ENCODE measurements around the gene INPP5A.

Gene INPP5A

GRCh38 chr10:132607491-132607890, 69.9 kb downstream of the INPP5A start:
- H3K4me3 ChIP-seq (ENCODE audit: insufficient read length, low read depth), result no peak overlapping the region
- peaks cover 4% of the 10 kb centered on the region for H3K4me1 ChIP-seq (ENCODE audit: insufficient read depth, insufficient read length)
- no peak overlapping the region for H3K9ac ChIP-seq (ENCODE audit: insufficient read length, low read depth)
- H3K9me3 ChIP-seq (ENCODE audit: insufficient read depth, low read length), result peaks cover 11% of the 10 kb centered on the region; the same call in 1 of the 2 replicates
- no peak for TF ChIP-seq ZNF274 (IDR thresholded peaks at IDR 0.05; ENCODE audit: low read depth, low read length)
- H3K36me3 ChIP-seq (ENCODE audit: insufficient read depth, insufficient read length, low read length), result no peaks in the 10 kb centered on the region
- no peak for DNase-seq (ENCODE audit: low read depth, low spot score)
- peaks cover 4% of the 10 kb centered on the region for H3K27me3 ChIP-seq (ENCODE audit: insufficient read depth, insufficient read length)

- TF ChIP-seq SUZ12 (IDR thresholded peaks at IDR 0.05; ENCODE audit: extremely low read depth, insufficient read depth, insufficient read length), result no peak
- H3K4me3 ChIP-seq (ENCODE audit: insufficient read length, low read depth), result no peak overlapping the region
- DNase-seq (ENCODE audit: low read depth, low spot score), result no peak
- H3K9me3 ChIP-seq (ENCODE audit: insufficient read depth, low read length), result peaks cover 11% of the 10 kb centered on the region; the same call in 1 of the 2 replicates
- H3K36me3 ChIP-seq (ENCODE audit: insufficient read depth, insufficient read length, low read length), result no peaks in the 10 kb centered on the region
- peaks cover 4% of the 10 kb centered on the region for H3K4me1 ChIP-seq (ENCODE audit: insufficient read depth, insufficient read length)
- peaks cover 3% of the 10 kb centered on the region for H3K27me3 ChIP-seq (ENCODE audit: insufficient read depth, insufficient read length)
- no peak overlapping the region for H3K9ac ChIP-seq (ENCODE audit: insufficient read length, low read depth)
These were observed 70.4 kb downstream of the INPP5A start for GRCh38 chr10:132607961-132608495.

GRCh38 chr10:132608511-132609195, 71.1 kb downstream of the INPP5A start:
- no peak for TF ChIP-seq ZNF274 (IDR thresholded peaks at IDR 0.05; ENCODE audit: low read depth, low read length)
- no peak for TF ChIP-seq YY1 (IDR thresholded peaks at IDR 0.05; ENCODE audit: insufficient read depth, insufficient read length)
- no peak for TF ChIP-seq SUZ12 (IDR thresholded peaks at IDR 0.05; ENCODE audit: extremely low read depth, insufficient read depth, insufficient read length)
- Histone ChIP-seq H3K27me3 (ENCODE audit: insufficient read depth, insufficient read length) (no peaks in the 10 kb centered on the region), H3K9ac (ENCODE audit: insufficient read length, low read depth) (no peak overlapping the region), H3K36me3 (ENCODE audit: insufficient read depth, insufficient read length, low read length) (no peaks in the 10 kb centered on the region), H3K9me3 (ENCODE audit: insufficient read depth, low read length) (peaks cover 10% of the 10 kb centered on the region; the same call in 1 of the 2 replicates), H3K4me1 (ENCODE audit: insufficient read depth, insufficient read length) (peaks cover 4% of the 10 kb centered on the region), H3K4me3 (ENCODE audit: insufficient read length, low read depth) (no peak overlapping the region)
- DNase-seq (ENCODE audit: low read depth, low spot score), result no peak

- H3K9me3 ChIP-seq (ENCODE audit: insufficient read depth, low read length), result peaks cover 4% of the 10 kb centered on the region; the same call in 1 of the 2 replicates
- TF ChIP-seq YY1 (IDR thresholded peaks at IDR 0.05; ENCODE audit: insufficient read depth, insufficient read length) (no peak), SUZ12 (IDR thresholded peaks at IDR 0.05; ENCODE audit: extremely low read depth, insufficient read depth, insufficient read length) (no peak), ZNF274 (IDR thresholded peaks at IDR 0.05; ENCODE audit: low read depth, low read length) (no peak)
- H3K36me3 ChIP-seq (ENCODE audit: insufficient read depth, insufficient read length, low read length), result no peaks in the 10 kb centered on the region
- no peak for DNase-seq (ENCODE audit: low read depth, low spot score)
- no peak overlapping the region for H3K4me3 ChIP-seq (ENCODE audit: insufficient read length, low read depth)
- H3K4me1 ChIP-seq (ENCODE audit: insufficient read depth, insufficient read length), result peaks cover 4% of the 10 kb centered on the region
- no peaks in the 10 kb centered on the region for H3K27me3 ChIP-seq (ENCODE audit: insufficient read depth, insufficient read length)
- H3K9ac ChIP-seq (ENCODE audit: insufficient read length, low read depth), result no peak overlapping the region
These were observed 71.6 kb downstream of the INPP5A start for GRCh38 chr10:132609211-132609610.

- TF ChIP-seq SUZ12 (IDR thresholded peaks at IDR 0.05; ENCODE audit: extremely low read depth, insufficient read depth, insufficient read length) (no peak), YY1 (IDR thresholded peaks at IDR 0.05; ENCODE audit: insufficient read depth, insufficient read length) (no peak), ZNF274 (IDR thresholded peaks at IDR 0.05; ENCODE audit: low read depth, low read length) (no peak)
- DNase-seq (ENCODE audit: low read depth, low spot score), result no peak
- Histone ChIP-seq H3K9me3 (ENCODE audit: insufficient read depth, low read length) (no peaks in the 10 kb centered on the region), H3K27me3 (ENCODE audit: insufficient read depth, insufficient read length) (no peaks in the 10 kb centered on the region), H3K9ac (ENCODE audit: insufficient read length, low read depth) (no peak overlapping the region), H3K36me3 (ENCODE audit: insufficient read depth, insufficient read length, low read length) (peaks cover 4% of the 10 kb centered on the region), H3K4me1 (ENCODE audit: insufficient read depth, insufficient read length) (peaks cover 4% of the 10 kb centered on the region), H3K4me3 (ENCODE audit: insufficient read length, low read depth) (no peak overlapping the region)
These were observed 72.6 kb downstream of the INPP5A start for GRCh38 chr10:132610071-132610701.

- peaks cover 4% of the 10 kb centered on the region for H3K4me1 ChIP-seq (ENCODE audit: insufficient read depth, insufficient read length)
- H3K9ac ChIP-seq (ENCODE audit: insufficient read length, low read depth), result no peak overlapping the region
- H3K4me3 ChIP-seq (ENCODE audit: insufficient read length, low read depth), result no peak overlapping the region
- TF ChIP-seq ZNF274 (IDR thresholded peaks at IDR 0.05; ENCODE audit: low read depth, low read length), result no peak
- TF ChIP-seq SUZ12 (IDR thresholded peaks at IDR 0.05; ENCODE audit: extremely low read depth, insufficient read depth, insufficient read length), result no peak
- TF ChIP-seq YY1 (IDR thresholded peaks at IDR 0.05; ENCODE audit: insufficient read depth, insufficient read length), result no peak
- DNase-seq (ENCODE audit: low read depth, low spot score), result no peak
- H3K27me3 ChIP-seq (ENCODE audit: insufficient read depth, insufficient read length), result peaks cover 2% of the 10 kb centered on the region
- peaks cover 6% of the 10 kb centered on the region for H3K36me3 ChIP-seq (ENCODE audit: insufficient read depth, insufficient read length, low read length)
- no peaks in the 10 kb centered on the region for H3K9me3 ChIP-seq (ENCODE audit: insufficient read depth, low read length)
These were observed 73.7 kb downstream of the INPP5A start for GRCh38 chr10:132611026-132611910.

- no peak overlapping the region for H3K9ac ChIP-seq (ENCODE audit: insufficient read length, low read depth)
- peaks cover 2% of the 10 kb centered on the region for H3K27me3 ChIP-seq (ENCODE audit: insufficient read depth, insufficient read length)
- no peak for TF ChIP-seq ZNF274 (IDR thresholded peaks at IDR 0.05; ENCODE audit: low read depth, low read length)
- TF ChIP-seq SUZ12 (IDR thresholded peaks at IDR 0.05; ENCODE audit: extremely low read depth, insufficient read depth, insufficient read length), result no peak
- TF ChIP-seq YY1 (IDR thresholded peaks at IDR 0.05; ENCODE audit: insufficient read depth, insufficient read length), result no peak
- H3K4me3 ChIP-seq (ENCODE audit: insufficient read length, low read depth), result no peak overlapping the region
- H3K4me1 ChIP-seq (ENCODE audit: insufficient read depth, insufficient read length), result peaks cover 4% of the 10 kb centered on the region
- no peaks in the 10 kb centered on the region for H3K9me3 ChIP-seq (ENCODE audit: insufficient read depth, low read length)
- no peak for DNase-seq (ENCODE audit: low read depth, low spot score)
- H3K36me3 ChIP-seq (ENCODE audit: insufficient read depth, insufficient read length, low read length), result peaks cover 6% of the 10 kb centered on the region
These were observed 74.4 kb downstream of the INPP5A start for GRCh38 chr10:132611986-132612385.
